Measurements from ENCODE around the gene TMEM98.
"Not testable (repeated sequence)": the region's sequence is repeated elsewhere in the genome, so short reads cannot be mapped to it uniquely, and the experiment has no call there.

- not testable (repeated sequence) for TF ChIP-seq CTCF, POLR2A (IDR thresholded peaks at IDR 0.05)
These were observed 41.0 kb upstream of the TMEM98 start for GRCh38 chr17:32886951-32887350.
